Inferior parietal cortex (tissue), 1 donor: ENCODE results near the gene GALNT18.

Experiments used
- DNase-seq: peaks from one replicate; pipeline ENCODE4 v3.0.0-alpha.2; 2016; ENCODE audit errors: extremely low spot score

Gene GALNT18

GRCh38 chr11:11279956-11280689 is 341.7 kb downstream of the GALNT18 start:
- DNase-seq = no peak

GRCh38 chr11:11272254-11272653 is 349.6 kb downstream of the GALNT18 start:
- DNase-seq = no peak

GRCh38 chr11:11270236-11270775 is 351.5 kb downstream of the GALNT18 start:
- DNase-seq = no peak

GRCh38 chr11:11268706-11269105 is 353.1 kb downstream of the GALNT18 start:
- no peak for DNase-seq

- no peak for DNase-seq
Measured at GRCh38 chr11:11268119-11268518, 353.7 kb downstream of the GALNT18 start.

GRCh38 chr11:11267312-11267711 is 354.5 kb downstream of the GALNT18 start:
- no peak for DNase-seq

GRCh38 chr11:11265994-11266606 is 355.7 kb downstream of the GALNT18 start:
- DNase-seq = no peak

- DNase-seq = no peak
Measured at GRCh38 chr11:11265320-11265719, 356.5 kb downstream of the GALNT18 start.

- no peak for DNase-seq
Measured at GRCh38 chr11:11263238-11264005, 358.4 kb downstream of the GALNT18 start.

- no peak for DNase-seq
Measured at GRCh38 chr11:11262171-11262920, 359.5 kb downstream of the GALNT18 start.

GRCh38 chr11:11261629-11262028 is 360.2 kb downstream of the GALNT18 start:
- DNase-seq = no peak

- no peak for DNase-seq
Measured at GRCh38 chr11:11260903-11261302, 360.9 kb downstream of the GALNT18 start.

- DNase-seq = no peak
Measured at GRCh38 chr11:11253995-11254394, 367.8 kb downstream of the GALNT18 start.

- DNase-seq = no peak
Measured at GRCh38 chr11:11253497-11253896, 368.3 kb downstream of the GALNT18 start.

GRCh38 chr11:11252403-11252802 is 369.4 kb downstream of the GALNT18 start:
- no peak for DNase-seq

- DNase-seq = no peak
Measured at GRCh38 chr11:11251394-11251970, 370.3 kb downstream of the GALNT18 start.

GRCh38 chr11:11250470-11250869 is 371.3 kb downstream of the GALNT18 start:
- no peak for DNase-seq

GRCh38 chr11:11247576-11247975 is 374.2 kb downstream of the GALNT18 start:
- DNase-seq = no peak

GRCh38 chr11:11247086-11247485 is 374.7 kb downstream of the GALNT18 start:
- no peak for DNase-seq

- DNase-seq = no peak
Measured at GRCh38 chr11:11246166-11246565, 375.6 kb downstream of the GALNT18 start.

- no peak for DNase-seq
Measured at GRCh38 chr11:11245453-11245852, 376.4 kb downstream of the GALNT18 start.
